BE2C (cell line): ENCODE measurements around the gene FMNL2.
A peak's percentile ranks its signal among the peaks of the same experiment; 100 is the strongest.

Source experiments
- DNase-seq: peaks from one replicate; pipeline ENCODE4 v3.0.0-alpha.2; 2020
- H3K27me3 ChIP-seq: fragments of 250-450 bp; sonication (Bioruptor Pico); 2 replicates; pipeline ENCODE4 v1.5.1; 2020; ENCODE audit warnings: mild to moderate bottlenecking
- H3K36me3 ChIP-seq: fragments of 250-450 bp; sonication (Bioruptor Pico); 2 replicates; pipeline ENCODE4 v1.5.1; 2020; ENCODE audit warnings: mild to moderate bottlenecking
- H3K4me1 ChIP-seq: fragments of 250-450 bp; sonication (Bioruptor Pico); 2 replicates; pipeline ENCODE4 v1.5.1; 2020
- H3K4me3 ChIP-seq: 2 replicates; pipeline ENCODE4 v1.5.1; 2011; ENCODE audit warnings: low read depth, low read length
- H3K9me3 ChIP-seq: fragments of 250-450 bp; sonication (Bioruptor Pico); 2 replicates; pipeline ENCODE4 v1.5.1; 2020
- CTCF ChIP-seq: IDR thresholded peaks from 2 replicates; pipeline ENCODE4 v1.5.1; 2012; ENCODE audit warnings: mild to moderate bottlenecking, low read depth, low read length

The FMNL2 gene

GRCh38 chr2:152682663-152683062, 347.7 kb downstream of the FMNL2 start:
- H3K4me3 ChIP-seq, result no peak overlapping the region
- no peaks in the 10 kb centered on the region for H3K4me1 ChIP-seq
- H3K36me3 ChIP-seq, result no peaks in the 10 kb centered on the region
- no peaks in the 10 kb centered on the region for H3K27me3 ChIP-seq
- H3K9me3 ChIP-seq, result no peaks in the 10 kb centered on the region
- peak; percentile 8 for DNase-seq
- TF ChIP-seq CTCF, result no peak

DNA sequence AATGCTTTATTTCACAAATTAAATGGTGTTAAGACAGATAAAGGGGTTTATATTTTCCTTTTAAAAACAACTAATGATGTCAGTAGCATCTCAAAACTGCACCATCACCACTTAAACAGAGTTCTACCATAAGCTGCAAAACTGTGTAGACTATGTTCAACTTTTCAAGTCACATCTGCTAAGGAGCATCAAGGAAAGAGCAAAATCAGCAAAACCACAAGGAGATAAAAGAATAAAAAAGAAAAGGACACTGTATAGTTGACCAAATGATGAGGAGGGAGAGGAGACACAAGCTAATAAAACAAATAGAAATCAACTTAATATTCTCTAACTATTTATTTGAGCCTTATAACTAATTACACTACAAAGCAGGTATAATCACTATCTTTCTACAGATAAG, 348.4 kb downstream of the FMNL2 start:
- Histone ChIP-seq H3K36me3 (no peaks in the 10 kb centered on the region), H3K4me3 (no peak overlapping the region), H3K27me3 (no peaks in the 10 kb centered on the region), H3K9me3 (no peaks in the 10 kb centered on the region), H3K4me1 (no peaks in the 10 kb centered on the region)
- no peak for DNase-seq
- TF ChIP-seq CTCF, result no peak

DNA sequence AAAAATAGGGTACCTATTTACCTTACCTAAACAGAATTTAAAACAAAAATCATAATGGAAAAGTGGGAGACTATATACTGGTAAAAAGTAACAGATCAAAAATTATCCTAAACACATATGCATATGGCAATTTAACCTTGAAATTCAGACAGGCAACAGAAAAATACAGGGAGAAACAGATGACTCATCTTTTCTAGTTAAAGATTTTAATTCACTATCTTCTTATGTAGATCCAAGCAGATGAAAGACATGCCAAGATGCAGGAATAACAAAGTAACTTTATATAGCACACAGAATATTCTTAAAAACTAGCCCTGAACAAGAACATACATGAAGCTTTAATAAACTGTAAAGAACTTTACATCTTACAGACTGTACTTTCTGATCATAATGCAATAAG, 351.3 kb downstream of the FMNL2 start:
- H3K9me3 ChIP-seq, result no peaks in the 10 kb centered on the region
- no peaks in the 10 kb centered on the region for H3K4me1 ChIP-seq
- H3K27me3 ChIP-seq, result no peaks in the 10 kb centered on the region
- no peaks in the 10 kb centered on the region for H3K36me3 ChIP-seq
- DNase-seq, result no peak
- TF ChIP-seq CTCF, result no peak
- H3K4me3 ChIP-seq, result no peak overlapping the region

GRCh38 chr2:152693033-152693432, 358.1 kb downstream of the FMNL2 start:
- TF ChIP-seq CTCF, result no peak
- Histone ChIP-seq H3K4me3 (no peak overlapping the region), H3K36me3 (no peaks in the 10 kb centered on the region), H3K9me3 (no peaks in the 10 kb centered on the region), H3K4me1 (no peaks in the 10 kb centered on the region), H3K27me3 (no peaks in the 10 kb centered on the region)
- no peak for DNase-seq

DNA sequence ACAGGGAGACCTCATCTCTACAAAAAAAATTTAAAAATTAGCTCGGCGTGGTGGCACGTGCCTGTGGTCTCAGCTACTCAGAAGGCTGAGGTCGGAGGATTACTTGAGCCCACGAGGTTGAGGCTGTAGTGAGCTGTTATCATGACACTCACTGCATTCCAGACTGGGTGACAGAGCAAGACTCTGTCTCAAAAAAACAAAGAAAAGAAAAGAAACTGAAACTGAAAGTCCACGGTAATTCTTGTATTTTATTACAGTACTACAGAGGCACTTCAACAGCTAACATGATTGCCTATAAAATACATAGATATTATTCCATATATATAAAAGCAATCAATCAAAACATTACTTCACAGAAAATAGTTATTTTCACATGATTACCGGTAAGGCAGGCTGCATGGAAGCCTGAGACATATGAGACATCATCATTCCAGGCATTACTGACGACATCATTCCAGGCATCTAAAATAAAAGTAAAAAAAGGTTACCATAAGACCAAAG, 359.2 kb downstream of the FMNL2 start:
- no peak for TF ChIP-seq CTCF
- no peaks in the 10 kb centered on the region for H3K27me3 ChIP-seq
- H3K36me3 ChIP-seq, result no peaks in the 10 kb centered on the region
- H3K4me1 ChIP-seq, result no peaks in the 10 kb centered on the region
- no peak overlapping the region for H3K4me3 ChIP-seq
- no peak for DNase-seq
- no peaks in the 10 kb centered on the region for H3K9me3 ChIP-seq

- no peaks in the 10 kb centered on the region for H3K27me3 ChIP-seq
Measured at GRCh38 chr2:152695763-152696162, 360.8 kb downstream of the FMNL2 start.

More at GRCh38 chr2:152695763-152696162, 360.8 kb downstream of the FMNL2 start:
- no peaks in the 10 kb centered on the region for H3K36me3 ChIP-seq
- TF ChIP-seq CTCF, result no peak
- no peaks in the 10 kb centered on the region for H3K9me3 ChIP-seq
- no peak overlapping the region for H3K4me3 ChIP-seq
- H3K4me1 ChIP-seq, result no peaks in the 10 kb centered on the region
- no peak for DNase-seq
